Mesothelial cell of epicardium (in vitro differentiated cells): Measurements from ENCODE around the gene PANK2. TPM values are rescaled to one million over a fixed set of nuclear protein-coding genes. Genes with fewer than 3 reads are reported as not detected.

Source experiments
- DNase-seq, 2 experiments: peaks; one replicate each; pipeline ENCODE4 v3.0.0; 2021; ENCODE audit warnings: low spot score in 2 of 2; ENCODE audit not compliant: unreplicated experiment in 2 of 2
- H3K27ac Mint-ChIP-seq: 2 replicates; pipeline ENCODE4 v1.8.0; 2021; ENCODE audit warnings: mixed read lengths
- H3K27me3 Mint-ChIP-seq: 2 replicates; pipeline ENCODE4 v1.8.0; 2021; ENCODE audit warnings: low read depth, mixed read lengths
- H3K36me3 Mint-ChIP-seq: 2 replicates; pipeline ENCODE4 v1.8.0; 2021; ENCODE audit warnings: mixed read lengths
- H3K4me1 Mint-ChIP-seq: 2 replicates; pipeline ENCODE4 v1.8.0; 2021; ENCODE audit warnings: mixed read lengths
- H3K4me3 Mint-ChIP-seq: 2 replicates; pipeline ENCODE4 v1.8.0; 2021; ENCODE audit warnings: mild to moderate bottlenecking, moderate library complexity, mixed read lengths
- H3K9me3 Mint-ChIP-seq: 2 replicates; pipeline ENCODE4 v1.8.0; 2021; ENCODE audit warnings: mixed read lengths
- CTCF ChIP-seq: fragments of 200-600 bp; sonication (generic); IDR thresholded peaks from one replicate; pipeline ENCODE4 v1.5.0; 2021; ENCODE audit warnings: antibody characterized with exemption; ENCODE audit not compliant: unreplicated experiment
- total RNA-seq: library from RNA; stranded (reverse); gene quantifications from 3 replicates; pipeline ENCODE4 v1.2.1, GENCODE V29; 2021

The PANK2 gene
- total RNA-seq, 1 donor from 2014 or later, result 52.5 TPM

- Mint-ChIP-seq H3K4me1 (no peaks in the 10 kb centered on the region), H3K27me3 (no peaks in the 10 kb centered on the region), H3K9me3 (no peaks in the 10 kb centered on the region), H3K4me3 (no peak overlapping the region), H3K27ac (no peak overlapping the region), H3K36me3 (peaks cover 45% of the 10 kb centered on the region)
- no peak for DNase-seq
- TF ChIP-seq CTCF, result no peak
Measured at GRCh38 chr20:3858689-3859088, 30.5 kb upstream of the PANK2 start.

GRCh38 chr20:3861191-3861590 is 28.0 kb upstream of the PANK2 start:
- Mint-ChIP-seq H3K27me3 (no peaks in the 10 kb centered on the region), H3K36me3 (peaks cover 38% of the 10 kb centered on the region), H3K9me3 (no peaks in the 10 kb centered on the region), H3K4me3 (no peak overlapping the region), H3K4me1 (no peaks in the 10 kb centered on the region), H3K27ac (no peak overlapping the region)
- DNase-seq, result no peak
- no peak for TF ChIP-seq CTCF

GRCh38 chr20:3862333-3862732 is 26.9 kb upstream of the PANK2 start:
- Mint-ChIP-seq H3K27ac (no peak overlapping the region), H3K9me3 (no peaks in the 10 kb centered on the region), H3K36me3 (peaks cover 34% of the 10 kb centered on the region), H3K27me3 (no peaks in the 10 kb centered on the region), H3K4me3 (no peak overlapping the region), H3K4me1 (no peaks in the 10 kb centered on the region)
- TF ChIP-seq CTCF, result no peak
- DNase-seq, result no peak

GRCh38 chr20:3863317-3863716 is 25.9 kb upstream of the PANK2 start:
- Mint-ChIP-seq H3K36me3 (peaks cover 33% of the 10 kb centered on the region), H3K27ac (no peak overlapping the region), H3K27me3 (no peaks in the 10 kb centered on the region), H3K4me3 (no peak overlapping the region), H3K9me3 (no peaks in the 10 kb centered on the region), H3K4me1 (no peaks in the 10 kb centered on the region)
- DNase-seq, result no peak
- TF ChIP-seq CTCF, result no peak

- no peak overlapping the region for H3K4me3 Mint-ChIP-seq
- no peaks in the 10 kb centered on the region for H3K4me1 Mint-ChIP-seq
- no peak for DNase-seq
- peaks cover 33% of the 10 kb centered on the region for H3K36me3 Mint-ChIP-seq
- no peaks in the 10 kb centered on the region for H3K9me3 Mint-ChIP-seq
- H3K27me3 Mint-ChIP-seq, result no peaks in the 10 kb centered on the region
- H3K27ac Mint-ChIP-seq, result no peak overlapping the region
- no peak for TF ChIP-seq CTCF
Measured at GRCh38 chr20:3864518-3864917, 24.7 kb upstream of the PANK2 start.
